Activated CD4-positive, alpha-beta T cell treated with anti-CD3 and anti-CD28 coated beads for 36 hours (primary cell): ENCODE data around the gene CFAP73. TPM values are rescaled to one million over a fixed set of nuclear protein-coding genes. Genes with fewer than 3 reads are reported as not detected.

ENCODE experiments used
- ATAC-seq: fragments of 200-7000 bp; cut with Tn5 transposase; one replicate; pipeline ENCODE4 v1.10.0; 2021; ENCODE audit warnings: mild to moderate bottlenecking, moderate library complexity
- CTCF ChIA-PET: fragments of 350-600 bp; sonication (Branson Sonifier 250); formaldehyde crosslinking; loops from one replicate; lab custom pipeline; 2021; ENCODE audit warnings: antibody characterized with exemption; lab: Charles Lee
- POLR2A ChIA-PET: fragments of 350-600 bp; sonication (Branson Sonifier 250); formaldehyde crosslinking; loops from one replicate; lab custom pipeline; 2021; ENCODE audit warnings: antibody characterized with exemption, inconsistent platforms; lab: Charles Lee
- DNase-seq: peaks from one replicate; pipeline ENCODE4 v3.0.0-alpha.2; 2020
- H3K27ac Mint-ChIP-seq: one replicate; pipeline ENCODE4 v1.8.0; 2021; ENCODE audit warnings: mixed read lengths
- H3K27me3 Mint-ChIP-seq: one replicate; pipeline ENCODE4 v1.8.0; 2021; ENCODE audit warnings: mixed read lengths
- H3K36me3 Mint-ChIP-seq: one replicate; pipeline ENCODE4 v1.8.0; 2021; ENCODE audit warnings: low read depth, mixed read lengths
- H3K4me1 Mint-ChIP-seq: one replicate; pipeline ENCODE4 v1.8.0; 2021; ENCODE audit warnings: mixed read lengths
- H3K4me3 Mint-ChIP-seq: one replicate; pipeline ENCODE4 v1.8.0; 2021; ENCODE audit warnings: mild to moderate bottlenecking, moderate library complexity, mixed read lengths
- H3K9me3 Mint-ChIP-seq: one replicate; pipeline ENCODE4 v1.8.0; 2021; ENCODE audit warnings: low read depth, mixed read lengths
- intact Hi-C, 2 experiments: fragments of 100-400 bp; cut with DNase I in 1 of 2; cut with micrococcal nuclease in 1 of 2; formaldehyde crosslinking; loops; one replicate each; pipeline versions ENCODE4 v1.14.2 to v1.15.1; 2022 to 2024; cut with DNase I, micrococcal nuclease
- total RNA-seq, 2 experiments: library from RNA; stranded (reverse); gene quantifications; one replicate each; pipeline ENCODE4 v1.2.3, GENCODE V29; 2021

Gene CFAP73
- total RNA-seq, 2 experiments from 2014 or later, result 0.86 to 1.1 TPM

GRCh38 chr12:113120670-113121370 lies 28.7 kb upstream of the CFAP73 start:
- Mint-ChIP-seq H3K27me3 (no peaks in the 10 kb centered on the region), H3K36me3 (no peaks in the 10 kb centered on the region), H3K27ac (no peak overlapping the region), H3K4me1 (no peaks in the 10 kb centered on the region), H3K9me3 (peaks cover 3% of the 10 kb centered on the region), H3K4me3 (no peak overlapping the region)
- ATAC-seq (no peak), DNase-seq (no peak)
- ChIA-PET POLR2A (no interaction called here), CTCF (interaction anchor here (0.6 to 1.7 kb wide), 5 partner anchors 14 to 1411 kb away, joined by 3 to 6 read pairs (median 4); partner anchors contain the start of gene RASAL1)
- intact Hi-C loops, result no loop called here

GRCh38 chr12:113127791-113128199 lies 21.7 kb upstream of the CFAP73 start:
- H3K27me3 Mint-ChIP-seq, result no peaks in the 10 kb centered on the region
- H3K4me3 Mint-ChIP-seq, result no peak overlapping the region
- ChIA-PET CTCF (interaction anchor here (0.7 kb wide), 1 partner anchor 14 kb away, joined by 3 read pairs; no protein-coding TSS in a partner anchor), POLR2A (no interaction called here)
- no peaks in the 10 kb centered on the region for H3K36me3 Mint-ChIP-seq
- H3K9me3 Mint-ChIP-seq, result peaks cover 3% of the 10 kb centered on the region
- DNase-seq, result no peak
- ATAC-seq, result no peak
- H3K4me1 Mint-ChIP-seq, result peaks cover 3% of the 10 kb centered on the region
- H3K27ac Mint-ChIP-seq, result no peak overlapping the region
- intact Hi-C loops, result no loop called here

- no peaks in the 10 kb centered on the region for H3K36me3 Mint-ChIP-seq
- H3K27me3 Mint-ChIP-seq, result no peaks in the 10 kb centered on the region
- ChIA-PET POLR2A (no interaction called here), CTCF (interaction anchor here (0.5 kb wide), 1 partner anchor 110 kb away, joined by 3 read pairs; no protein-coding TSS in a partner anchor)
- peak; percentile 42 for ATAC-seq
- no peak overlapping the region for H3K4me3 Mint-ChIP-seq
- H3K9me3 Mint-ChIP-seq, result no peaks in the 10 kb centered on the region
- DNase-seq, result no peak
- intact Hi-C loops, result no loop called here
- H3K27ac Mint-ChIP-seq, result no peak overlapping the region
- peaks cover 3% of the 10 kb centered on the region for H3K4me1 Mint-ChIP-seq
Measured at GRCh38 chr12:113128802-113129663, 20.5 kb upstream of the CFAP73 start.

DNA sequence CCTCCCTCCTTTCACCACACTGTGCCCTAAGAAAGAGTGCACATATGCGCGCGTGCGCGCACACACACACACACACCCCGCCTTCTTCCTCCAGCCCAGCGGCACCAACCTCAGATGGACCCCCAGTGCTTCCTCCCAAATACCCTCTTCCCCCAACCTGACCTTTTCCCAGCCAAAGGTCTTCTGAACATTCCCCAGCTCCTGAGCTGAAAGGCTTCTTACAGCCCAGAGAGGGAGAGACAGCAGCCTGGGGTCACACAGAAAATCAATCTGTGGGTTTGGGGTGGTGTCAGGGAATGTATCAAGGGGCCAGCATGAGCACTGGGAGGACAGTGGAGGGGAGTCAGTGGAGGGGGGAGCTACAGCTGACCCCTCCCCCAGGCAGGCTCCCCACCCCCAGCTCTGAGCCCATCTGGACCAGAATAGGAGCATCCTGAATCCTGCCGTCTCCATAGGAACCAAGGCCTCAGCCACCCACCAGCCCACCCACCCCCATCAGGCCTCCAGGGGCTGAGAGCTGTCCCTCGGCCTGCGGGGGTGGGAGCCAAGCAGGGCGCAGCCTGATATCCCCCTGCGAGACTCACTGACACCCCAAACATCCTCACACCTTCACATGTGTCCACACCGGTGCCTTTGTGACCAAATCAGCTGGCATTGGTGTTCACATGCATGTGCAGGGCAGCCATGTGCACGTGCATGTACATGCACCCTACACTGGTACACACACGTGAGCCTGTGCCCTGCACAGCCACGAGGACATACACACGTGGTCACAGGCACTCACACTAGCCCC lies 19.7 kb upstream of the CFAP73 start:
- Mint-ChIP-seq H3K4me3 (no peak overlapping the region), H3K9me3 (no peaks in the 10 kb centered on the region), H3K36me3 (no peaks in the 10 kb centered on the region), H3K4me1 (peaks cover 3% of the 10 kb centered on the region), H3K27me3 (no peaks in the 10 kb centered on the region), H3K27ac (no peak overlapping the region)
- intact Hi-C loops, result no loop called here
- CTCF ChIA-PET, result no interaction called here
- POLR2A ChIA-PET, result no interaction called here
- peak; percentile 6 for ATAC-seq
- no peak for DNase-seq

DNA sequence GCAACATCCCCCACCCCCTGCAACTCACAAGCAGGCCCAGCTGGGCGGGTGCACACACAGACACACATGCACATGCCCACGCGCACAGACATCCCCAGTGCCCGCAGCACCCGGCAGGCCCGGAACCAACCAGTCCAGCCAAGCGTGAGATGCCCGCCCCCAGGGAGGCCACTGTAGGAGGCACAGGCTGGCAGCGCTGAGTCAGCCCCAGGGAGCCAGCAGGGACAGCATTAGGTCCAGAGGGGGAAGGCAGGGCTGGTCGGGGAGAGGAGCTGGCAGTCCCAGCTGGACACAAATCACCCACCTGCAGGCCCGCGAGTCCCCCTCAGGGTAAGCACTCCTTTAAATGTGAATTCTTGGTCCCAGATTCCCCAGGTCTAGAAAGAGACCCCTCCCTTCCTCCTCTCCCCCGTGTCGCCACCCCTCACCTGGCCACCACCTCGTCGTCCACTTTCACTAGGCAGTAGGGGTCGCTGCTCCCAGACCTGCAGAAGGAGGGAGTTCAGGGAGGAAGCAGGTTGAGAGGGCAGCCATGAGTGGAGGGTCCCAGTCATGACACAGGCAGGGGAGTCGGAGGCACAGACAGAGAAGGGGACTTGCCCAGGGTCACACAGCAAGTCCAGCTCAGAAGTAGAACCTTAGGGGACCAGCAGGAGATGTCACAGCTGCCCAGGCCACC lies 18.9 kb upstream of the CFAP73 start:
- intact Hi-C loops, result no loop called here
- CTCF ChIA-PET, result no interaction called here

GRCh38 chr12:113131556-113131955 lies 18.0 kb upstream of the CFAP73 start:
- ChIA-PET POLR2A (no interaction called here), CTCF (interaction anchor here (0.6 kb wide), 1 partner anchor 594 kb away, joined by 3 read pairs; no protein-coding TSS in a partner anchor)
- no peaks in the 10 kb centered on the region for H3K36me3 Mint-ChIP-seq
- peaks cover 14% of the 10 kb centered on the region for H3K4me1 Mint-ChIP-seq
- intact Hi-C loops, result no loop called here
- no peak overlapping the region for H3K27ac Mint-ChIP-seq
- H3K27me3 Mint-ChIP-seq, result no peaks in the 10 kb centered on the region
- H3K9me3 Mint-ChIP-seq, result no peaks in the 10 kb centered on the region
- H3K4me3 Mint-ChIP-seq, result no peak overlapping the region
- no peak for DNase-seq
- no peak for ATAC-seq

More for the DNA sequence above, 18.9 kb upstream of the CFAP73 start:
- POLR2A ChIA-PET, result no interaction called here
- no peak overlapping the region for H3K4me3 Mint-ChIP-seq
- no peaks in the 10 kb centered on the region for H3K9me3 Mint-ChIP-seq
- no peaks in the 10 kb centered on the region for H3K36me3 Mint-ChIP-seq
- no peaks in the 10 kb centered on the region for H3K27me3 Mint-ChIP-seq
- ATAC-seq (no peak), DNase-seq (no peak)
- no peak overlapping the region for H3K27ac Mint-ChIP-seq
- peaks cover 5% of the 10 kb centered on the region for H3K4me1 Mint-ChIP-seq

GRCh38 chr12:113133036-113133435 lies 16.5 kb upstream of the CFAP73 start:
- H3K27ac Mint-ChIP-seq, result no peak overlapping the region
- H3K9me3 Mint-ChIP-seq, result no peaks in the 10 kb centered on the region
- no peaks in the 10 kb centered on the region for H3K36me3 Mint-ChIP-seq
- intact Hi-C loops, result no loop called here
- POLR2A ChIA-PET, result no interaction called here
- no peak overlapping the region for H3K4me3 Mint-ChIP-seq
- CTCF ChIA-PET, result interaction anchor here (1.0 to 2.4 kb wide), 3 partner anchors 10 to 292 kb away, joined by 3 to 7 read pairs (median 4); no protein-coding TSS in a partner anchor
- H3K4me1 Mint-ChIP-seq, result peaks cover 19% of the 10 kb centered on the region
- ATAC-seq (no peak), DNase-seq (no peak)
- H3K27me3 Mint-ChIP-seq, result no peaks in the 10 kb centered on the region

GRCh38 chr12:113133666-113134065 lies 15.9 kb upstream of the CFAP73 start:
- no peaks in the 10 kb centered on the region for H3K9me3 Mint-ChIP-seq
- no peak overlapping the region for H3K4me3 Mint-ChIP-seq
- ChIA-PET POLR2A (no interaction called here), CTCF (interaction anchor here (0.6 to 2.4 kb wide), 5 partner anchors 9 to 292 kb away, joined by 3 to 7 read pairs (median 3); no protein-coding TSS in a partner anchor)
- ATAC-seq (no peak), DNase-seq (no peak)
- no peaks in the 10 kb centered on the region for H3K27me3 Mint-ChIP-seq
- H3K27ac Mint-ChIP-seq, result no peak overlapping the region
- intact Hi-C loops, result loop anchor here in 1 of 2 experiments (2.0 kb wide), 1 partner anchor 35 kb away; no protein-coding TSS in a partner anchor
- H3K4me1 Mint-ChIP-seq, result peaks cover 19% of the 10 kb centered on the region
- H3K36me3 Mint-ChIP-seq, result no peaks in the 10 kb centered on the region

DNA sequence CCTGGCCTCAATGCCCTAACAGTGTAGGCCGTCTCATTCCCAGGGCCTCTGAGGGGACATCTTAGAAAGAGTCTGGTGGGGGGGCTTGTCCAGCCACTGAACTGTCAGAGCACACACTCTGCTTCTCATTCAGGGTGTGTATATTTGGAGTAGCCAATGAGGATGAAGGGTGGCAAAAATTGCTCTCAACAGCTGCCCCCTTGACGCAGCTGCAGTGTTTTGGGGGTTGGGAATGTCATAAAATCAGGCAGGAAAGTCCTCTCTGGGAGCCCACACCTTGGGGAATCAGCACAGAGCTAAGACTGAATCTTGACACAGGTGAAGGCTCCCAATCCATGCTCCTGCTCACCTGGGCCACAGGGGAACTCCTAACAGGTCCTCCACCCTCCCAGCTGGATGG lies 15.5 kb upstream of the CFAP73 start:
- Mint-ChIP-seq H3K27ac (no peak overlapping the region), H3K9me3 (no peaks in the 10 kb centered on the region), H3K36me3 (no peaks in the 10 kb centered on the region), H3K4me3 (peak overlapping the region; percentile 73), H3K4me1 (peaks cover 19% of the 10 kb centered on the region), H3K27me3 (no peaks in the 10 kb centered on the region)
- ChIA-PET CTCF (interaction anchor here (0.5 to 6.4 kb wide), 7 partner anchors 9 to 291 kb away, joined by 3 to 57 read pairs (median 3); no protein-coding TSS in a partner anchor), POLR2A (no interaction called here)
- ATAC-seq (no peak), DNase-seq (no peak)
- intact Hi-C loops, result loop anchor here in 1 of 2 experiments (2.0 kb wide), 1 partner anchor 35 kb away; no protein-coding TSS in a partner anchor

DNA sequence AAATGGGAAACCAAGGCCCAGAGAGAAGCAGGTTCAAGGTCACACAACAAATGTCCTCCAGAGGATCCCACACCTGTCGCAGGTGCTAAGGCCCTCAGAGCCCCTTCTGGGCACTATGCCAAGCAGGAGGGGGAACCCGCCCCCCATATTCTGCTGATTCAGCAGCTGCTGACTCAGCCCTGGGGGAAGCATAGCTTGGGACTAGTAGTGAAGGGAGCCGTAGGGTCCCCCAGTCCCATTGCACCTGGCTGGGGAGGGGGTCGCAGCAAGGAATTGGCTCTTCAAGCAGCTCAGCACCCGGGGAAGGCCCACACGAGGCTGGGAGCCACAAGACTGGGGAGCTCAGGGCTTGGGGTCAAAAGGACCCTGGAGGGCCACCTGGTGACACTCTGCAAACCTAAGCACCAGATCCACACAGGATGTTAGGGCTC lies 15.0 kb upstream of the CFAP73 start:
- no peaks in the 10 kb centered on the region for H3K36me3 Mint-ChIP-seq
- peak overlapping the region; percentile 47 for H3K27ac Mint-ChIP-seq

More for the DNA sequence above, 15.0 kb upstream of the CFAP73 start:
- ATAC-seq, result no peak
- no peak for DNase-seq
- no peaks in the 10 kb centered on the region for H3K9me3 Mint-ChIP-seq
- peak overlapping the region; percentile 73 for H3K4me3 Mint-ChIP-seq
- CTCF ChIA-PET, result interaction anchor here (0.5 to 6.4 kb wide), 8 partner anchors 14 to 267 kb away, joined by 3 to 57 read pairs (median 4); no protein-coding TSS in a partner anchor
- no peaks in the 10 kb centered on the region for H3K27me3 Mint-ChIP-seq
- POLR2A ChIA-PET, result no interaction called here
- intact Hi-C loops, result loop anchor here in 1 of 2 experiments (2.0 kb wide), 1 partner anchor 36 kb away; no protein-coding TSS in a partner anchor
- H3K4me1 Mint-ChIP-seq, result peaks cover 18% of the 10 kb centered on the region
